HepG2 (cell line): ENCODE data around the gene TTLL10. TPM values are rescaled to one million over a fixed set of nuclear protein-coding genes. Genes with fewer than 3 reads are reported as not detected.
A peak's percentile ranks its signal among the peaks of the same experiment; 100 is the strongest.

Source experiments
- ATAC-seq: fragments of 200-7000 bp; cut with Tn5 transposase; 3 replicates; pipeline ENCODE4 v1.9.1; 2020; ENCODE audit warnings: mild to moderate bottlenecking, moderate library complexity
- BruUV-seq: library from RNA; stranded (reverse); fragments of 400-500 nt; replicated peaks from 2 replicates; lab custom pipeline; 2021; lab: Mats Ljungman, UMichigan
- CTCF ChIA-PET: fragments of 300-600 bp; formaldehyde crosslinking; extraction: SDS; loops from one replicate; lab custom pipeline; 2021; ENCODE audit warnings: low total read pairs, inconsistent platforms, low intra/inter-chr PET ratio; lab: Yijun Ruan, JAX
- POLR2A ChIA-PET: fragments of 350-600 bp; sonication (Branson Sonifier 250); formaldehyde crosslinking; loops from one replicate; lab custom pipeline; 2020; ENCODE audit warnings: antibody characterized with exemption, inconsistent platforms; lab: Yijun Ruan, JAX
- DNase-seq: peaks from one replicate; pipeline ENCODE4 v3.0.0-alpha.2; 2015; ENCODE audit warnings: low spot score
- FAIRE-seq: peaks from 3 replicates; lab custom pipeline; 2011; peaks lifted over from hg19 to GRCh38; lab: Jason Lieb, UNC
- H2AFZ ChIP-seq: one replicate; pipeline ENCODE4 v1.6.1; 2011; ENCODE audit warnings: low read length, inconsistent platforms
- H3K27ac ChIP-seq: fragments of 300-600 bp; 3 replicates; pipeline ENCODE4 v1.8.0; 2011; ENCODE audit warnings: mixed run types, mild to moderate bottlenecking, mixed read lengths, low read length, inconsistent platforms; ENCODE audit not compliant: insufficient read depth; ENCODE audit errors: extremely low read length
- H3K27me3 ChIP-seq, 2 experiments: fragments of 200-600 bp in 1 of 2; 2 replicates in 1 of 2; 3 replicates in 1 of 2; pipeline versions ENCODE4 v1.6.0 to v1.8.0; 2011; ENCODE audit warnings: low read length in 2 of 2, mild to moderate bottlenecking in 2 of 2, moderate library complexity in 2 of 2, inconsistent platforms in 1 of 2; ENCODE audit not compliant: insufficient read depth in 2 of 2, control insufficient read depth in 1 of 2
- H3K36me3 ChIP-seq, 2 experiments: fragments of 200-600 bp in 1 of 2; replicated peaks in 1 of 2; 2 replicates in 1 of 2; 3 replicates in 1 of 2; pipeline versions ENCODE4 v1.5.1 to v1.8.0; 2011; ENCODE audit warnings: low read length in 2 of 2, inconsistent platforms in 1 of 2; ENCODE audit not compliant: insufficient read depth in 2 of 2, control insufficient read depth in 1 of 2
- H3K4me1 ChIP-seq: 2 replicates; pipeline ENCODE4 v1.5.1; 2012; ENCODE audit warnings: low read length, inconsistent platforms; ENCODE audit not compliant: insufficient read depth
- H3K4me2 ChIP-seq: 2 replicates; pipeline ENCODE4 v1.6.0; 2011; ENCODE audit warnings: low read depth, low read length, inconsistent platforms
- H3K4me3 ChIP-seq, 3 experiments: fragments of 200-600 bp in 1 of 3; sonication (generic), shearing (Covaris generic) in 1 of 3; replicated peaks in 1 of 3; 2 replicates each; pipeline ENCODE4 v1.5.1; 2011 to 2016; ENCODE audit warnings: low read length in 3 of 3, inconsistent platforms in 2 of 3, low read depth in 2 of 3, mild to moderate bottlenecking in 2 of 3, control low read depth in 1 of 3, mixed read lengths in 1 of 3; ENCODE audit not compliant: insufficient read depth in 1 of 3
- H3K79me2 ChIP-seq: one replicate; pipeline ENCODE4 v1.6.1; 2011; ENCODE audit warnings: low read length, inconsistent platforms; ENCODE audit not compliant: insufficient read depth
- H3K9ac ChIP-seq: 2 replicates; pipeline ENCODE4 v1.6.0; 2011; ENCODE audit warnings: mild to moderate bottlenecking, low read depth, low read length, inconsistent platforms; ENCODE audit not compliant: insufficient read depth
- H3K9me3 ChIP-seq: 2 replicates; pipeline ENCODE4 v1.5.1; 2012; ENCODE audit warnings: mild to moderate bottlenecking, low read length
- H4K20me1 ChIP-seq: 2 replicates; pipeline ENCODE4 v1.6.0; 2011; ENCODE audit warnings: inconsistent platforms, mild to moderate bottlenecking, low read length, moderate library complexity; ENCODE audit not compliant: insufficient read depth
- AGO1 ChIP-seq: fragments of 200-400 bp; formaldehyde crosslinking; IDR thresholded peaks from 2 replicates; pipeline ENCODE4 v1.6.1; 2017; ENCODE audit warnings: mild to moderate bottlenecking, low read depth, low read length, moderate library complexity; ENCODE audit not compliant: poor library complexity, severe bottlenecking
- AKAP8 ChIP-seq: sonication (generic); formaldehyde crosslinking; IDR thresholded peaks from 2 replicates; pipeline ENCODE4 v1.5.1; 2020; ENCODE audit warnings: mild to moderate bottlenecking, missing genetic modification reagents
- EHMT2 ChIP-seq: fragments of 200-600 bp; sonication (generic); IDR thresholded peaks from 2 replicates; pipeline ENCODE4 v1.7.0; 2017; ENCODE audit warnings: antibody characterized with exemption, low read depth, low read length, borderline replicate concordance
- FIP1L1 ChIP-seq: fragments of 200-400 bp; formaldehyde crosslinking; IDR thresholded peaks from 2 replicates; pipeline ENCODE4 v1.6.1; 2018; ENCODE audit warnings: low read depth, mild to moderate bottlenecking, low read length, moderate library complexity, borderline replicate concordance; ENCODE audit not compliant: insufficient read depth
- HNF1A ChIP-seq, 2 experiments: sonication (generic) in 1 of 2; formaldehyde crosslinking in 1 of 2; IDR thresholded peaks; 2 replicates each; pipeline versions ENCODE4 v1.4.0 to v1.6.1; 2016 to 2020; ENCODE audit warnings: borderline replicate concordance in 1 of 2, low read depth in 1 of 2, mild to moderate bottlenecking in 1 of 2, missing genetic modification reagents in 1 of 2
- NONO ChIP-seq, 2 experiments: fragments of 450-650 bp in 1 of 2; sonication (generic) in 1 of 2; formaldehyde crosslinking in 1 of 2; IDR thresholded peaks in 1 of 2; conservative IDR thresholded peaks in 1 of 2; 2 replicates each; pipeline versions ENCODE4 v1.6.1 to v1.8.0; 2017 to 2022; ENCODE audit warnings: mild to moderate bottlenecking in 1 of 2, missing genetic modification reagents in 1 of 2, moderate library complexity in 1 of 2
- SP1 ChIP-seq, 2 experiments: fragments of 450-650 bp in 1 of 2; sonication (generic) in 1 of 2; formaldehyde crosslinking in 1 of 2; IDR thresholded peaks; 2 replicates each; pipeline versions ENCODE4 v1.4.0 to v1.6.1; 2016 to 2020; ENCODE audit warnings: missing genetic modification reagents in 1 of 2
- TBX2 ChIP-seq: sonication (generic); formaldehyde crosslinking; IDR thresholded peaks from 2 replicates; pipeline ENCODE4 v1.5.0; 2020; ENCODE audit warnings: missing genetic modification reagents, mild to moderate bottlenecking, borderline replicate concordance
- TEAD3 ChIP-seq: optimal IDR thresholded peaks from 2 replicates; pipeline ENCODE3; 2016; ENCODE audit warnings: borderline replicate concordance
- TMF1 ChIP-seq: sonication (generic); formaldehyde crosslinking; IDR thresholded peaks from 2 replicates; pipeline ENCODE4 v1.8.1; 2022; ENCODE audit warnings: low read depth, missing genetic modification reagents
- ZNF121 ChIP-seq: sonication (generic); formaldehyde crosslinking; IDR thresholded peaks from 2 replicates; pipeline ENCODE4 v1.5.0; 2020; ENCODE audit warnings: mild to moderate bottlenecking, missing genetic modification reagents
- ZNF687 ChIP-seq: sonication (generic); formaldehyde crosslinking; IDR thresholded peaks from 2 replicates; pipeline ENCODE4 v1.5.1; 2020; ENCODE audit warnings: mild to moderate bottlenecking, missing genetic modification reagents, moderate library complexity
- WGBS: methylation state at CpG from one replicate; pipeline ENCODE4 v1.1.6; 2017; ENCODE audit warnings: low lambda C conversion rate; 5-methylcytosine and 5-hydroxymethylcytosine counted together
- in situ Hi-C: cut with HindIII; loops from 2 replicates; pipeline ENCODE4 v1.10.0; 2017; ENCODE audit warnings: low pct_unique_long_range_greater_than_20kb; ENCODE audit not compliant: extremely low pct_ligation_motif_present
- intact Hi-C: fragments of 100-400 bp; cut with micrococcal nuclease; formaldehyde crosslinking; loops from one replicate; pipeline ENCODE4 v1.10.0; 2022; ENCODE audit not compliant: unreplicated experiment
- polyA plus RNA-seq, 8 experiments: library from polyadenylated mRNA; depleted of rRNA in 3 of 8; stranded (reverse) in 7 of 8; unstranded in 1 of 8; fragments of >200 nt; fragmentation: Illumina TruSeq in 4 of 8; extraction: Trizol in 4 of 8; gene quantifications; 2 replicates each; pipeline versions ENCODE4 v1.2.1 to v1.2.3, GENCODE V29; 2011 to 2016; ENCODE audit warnings: low read depth in 4 of 8, missing spikeins in 1 of 8, mixed read lengths in 1 of 8; ENCODE audit not compliant: insufficient read depth in 1 of 8
- total RNA-seq, 5 experiments: library from RNA; depleted of rRNA; stranded (reverse); fragments of >200 nt; fragmentation: Illumina TruSeq; extraction: Trizol; gene quantifications; 2 replicates each; pipeline ENCODE4 v1.2.3, GENCODE V29; 2016; ENCODE audit warnings: low read depth in 1 of 5
- TF ChIP-seq, protein P1 (sequence below): IDR thresholded peaks from 2 replicates; pipeline ENCODE4 v1.6.1; 2016; ENCODE audit warnings: missing compliant biosample characterization, missing genetic modification reagents, borderline replicate concordance

The TTLL10 gene
- total and polyA plus RNA-seq, 2 of the 13 experiments (the other 11 are each of a cell fraction or from before 2014, with no cell fraction given) = not detected

DNA sequence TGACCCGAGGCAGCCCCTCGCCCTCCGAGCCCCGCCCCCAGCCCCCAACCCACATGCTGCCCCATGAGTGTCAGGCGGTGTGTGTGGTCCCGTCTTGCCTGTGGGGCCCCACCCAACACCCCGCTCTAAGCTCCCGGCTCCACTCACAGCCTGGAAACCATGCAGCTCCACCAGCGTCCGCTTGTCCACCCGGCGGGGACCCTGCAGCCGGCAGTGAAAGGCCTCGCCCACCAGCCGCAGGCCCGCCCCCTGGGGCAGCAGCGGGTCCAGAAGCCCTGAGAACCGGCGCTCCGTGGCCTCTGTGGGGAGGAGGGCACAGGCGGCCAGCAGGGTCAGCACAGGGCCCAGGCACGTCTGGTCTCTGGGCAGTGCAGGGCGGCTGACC is 70.1 kb downstream of the TTLL10 start:
- DNase-seq (no peak), FAIRE-seq (no peak), ATAC-seq (peak; percentile 12)
- Histone ChIP-seq H3K9ac (no peak overlapping the region), H3K27ac (no peak overlapping the region), H3K4me3 (peak overlapping the region in 2 of 3 experiments; percentile 15 to 52; a peak in 2 of 6 replicates), H3K79me2 (no peaks in the 10 kb centered on the region), H3K4me1 (peaks cover 32% of the 10 kb centered on the region), H2AFZ (no peak overlapping the region), H4K20me1 (no peaks in the 10 kb centered on the region), H3K9me3 (no peaks in the 10 kb centered on the region), H3K27me3 (no peaks in the 10 kb centered on the region), H3K4me2 (peak overlapping the region; percentile 67), H3K36me3 (no peaks in the 10 kb centered on the region)
- BruUV-seq = no TSS peak
- CTCF ChIA-PET = no interaction called here
- intact Hi-C loops (no loop called here), in situ Hi-C loops (no loop called here)
- POLR2A ChIA-PET = no interaction called here
- 17% methylated on average over 7 of the region's 23 CpGs for WGBS
- no peak for TF ChIP-seq FIP1L1
- no peak for TF ChIP-seq EHMT2
- TF ChIP-seq TMF1 = no peak
- TF ChIP-seq ZNF687 = peak; percentile 63; the same call in 1 of the 2 replicates
- TF ChIP-seq TEAD3 = peak; percentile 13
- TF ChIP-seq AGO1 = peak; percentile 88
- no peak for TF ChIP-seq ZNF121 (CRISPR knock-in tag)
- TF ChIP-seq, protein P1, sequence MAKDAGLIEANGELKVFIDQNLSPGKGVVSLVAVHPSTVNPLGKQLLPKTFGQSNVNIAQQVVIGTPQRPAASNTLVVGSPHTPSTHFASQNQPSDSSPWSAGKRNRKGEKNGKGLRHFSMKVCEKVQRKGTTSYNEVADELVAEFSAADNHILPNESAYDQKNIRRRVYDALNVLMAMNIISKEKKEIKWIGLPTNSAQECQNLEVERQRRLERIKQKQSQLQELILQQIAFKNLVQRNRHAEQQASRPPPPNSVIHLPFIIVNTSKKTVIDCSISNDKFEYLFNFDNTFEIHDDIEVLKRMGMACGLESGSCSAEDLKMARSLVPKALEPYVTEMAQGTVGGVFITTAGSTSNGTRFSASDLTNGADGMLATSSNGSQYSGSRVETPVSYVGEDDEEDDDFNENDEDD (CRISPR knock-in tag) = no peak
- TF ChIP-seq AKAP8 (CRISPR knock-in tag) = peak; percentile 96
- TF ChIP-seq TBX2 (CRISPR knock-in tag) = peak; percentile 42; the same call in 1 of the 2 replicates
- no peak for TF ChIP-seq SP1 (IDR thresholded peaks at IDR 0.05)
- TF ChIP-seq SP1 (CRISPR knock-in tag; IDR thresholded peaks at IDR 0.05) = no peak
- no peak for TF ChIP-seq HNF1A (IDR thresholded peaks at IDR 0.05; ENCODE audit: low read depth)
- no peak for TF ChIP-seq HNF1A (CRISPR knock-in tag; IDR thresholded peaks at IDR 0.05; ENCODE audit: borderline replicate concordance)
- no peak for TF ChIP-seq NONO (IDR thresholded peaks at IDR 0.05)
- TF ChIP-seq NONO (CRISPR knock-in tag; conservative IDR thresholded peaks at IDR 0.05) = 0 out of 2 replicates have a peak, but pooled peaks have one; percentile 5
